CD4-positive, CD25-positive, alpha-beta regulatory T cell (primary cell): Measurements from ENCODE around the gene ASCL5. TPM values are rescaled to one million over a fixed set of nuclear protein-coding genes. Genes with fewer than 3 reads are reported as not detected.

ENCODE experiments used
- ATAC-seq, 2 donors: fragments of 150-1000 bp; cut with Tn5 transposase; one replicate each; pipeline ENCODE4 v1.10.0; 2021; ENCODE audit warnings: low read depth in 2 of 2, moderate number of reproducible peaks in 2 of 2, moderate library complexity in 1 of 2
- DNase-seq, 3 donors: peaks; one replicate each; pipeline versions ENCODE4 v3.0.0 to v3.0.0-alpha.2; 2012 to 2022; ENCODE audit warnings: mixed read lengths in 1 of 3
- H3K27ac ChIP-seq: one replicate; pipeline ENCODE4 v1.7.0; 2013; ENCODE audit warnings: mild to moderate bottlenecking, low read length; ENCODE audit not compliant: insufficient read depth, poor library complexity, severe bottlenecking
- H3K27me3 ChIP-seq: one replicate; pipeline ENCODE4 v1.7.0; 2013; ENCODE audit warnings: low read length; ENCODE audit not compliant: control insufficient read depth, insufficient read depth
- H3K36me3 ChIP-seq: one replicate; pipeline ENCODE4 v1.7.0; 2013; ENCODE audit warnings: mild to moderate bottlenecking, low read length, moderate library complexity; ENCODE audit not compliant: control insufficient read depth, insufficient read depth
- H3K4me1 ChIP-seq: 2 replicates; pipeline ENCODE4 v1.7.0; 2013; ENCODE audit warnings: mild to moderate bottlenecking, low read length; ENCODE audit not compliant: insufficient read depth, control insufficient read depth, poor library complexity, severe bottlenecking
- H3K4me3 ChIP-seq: one replicate; pipeline ENCODE4 v1.7.0; 2013; ENCODE audit warnings: low read depth, mild to moderate bottlenecking, low read length, moderate library complexity
- H3K9me3 ChIP-seq, 2 experiments: 1 replicate in 1 of 2; 2 replicates in 1 of 2; pipeline ENCODE4 v1.7.0; 2013; ENCODE audit warnings: low read length in 2 of 2, mild to moderate bottlenecking in 1 of 2, moderate library complexity in 1 of 2; ENCODE audit not compliant: control insufficient read depth in 2 of 2
- H3K27ac Mint-ChIP-seq, 3 donors: one replicate each; pipeline ENCODE4 v1.8.0; 2020 to 2022; ENCODE audit warnings: mild to moderate bottlenecking in 3 of 3, mixed read lengths in 3 of 3, moderate library complexity in 2 of 3
- H3K27me3 Mint-ChIP-seq: one replicate; pipeline ENCODE4 v1.8.0; 2022; ENCODE audit warnings: mild to moderate bottlenecking, mixed read lengths
- H3K36me3 Mint-ChIP-seq: one replicate; pipeline ENCODE4 v1.8.0; 2020; ENCODE audit warnings: mixed read lengths
- H3K4me1 Mint-ChIP-seq, 4 donors: one replicate each; pipeline ENCODE4 v1.8.0; 2020 to 2022; ENCODE audit warnings: mixed read lengths in 4 of 4, mild to moderate bottlenecking in 1 of 4
- H3K4me3 Mint-ChIP-seq, 4 donors: one replicate each; pipeline ENCODE4 v1.8.0; 2020 to 2022; ENCODE audit warnings: mild to moderate bottlenecking in 4 of 4, mixed read lengths in 4 of 4, moderate library complexity in 3 of 4
- H3K9me3 Mint-ChIP-seq, 7 donors: one replicate each; pipeline ENCODE4 v1.8.0; 2020 to 2022; ENCODE audit warnings: mixed read lengths in 7 of 7, mild to moderate bottlenecking in 3 of 7, moderate library complexity in 2 of 7
- polyA plus RNA-seq, 4 donors: library from polyadenylated mRNA; unstranded; fragments of 300-500 nt; fragmentation: Illumina TruSeq; gene quantifications; one replicate each; pipeline ENCODE4 v1.2.3, GENCODE V29; 2021
- total RNA-seq: library from RNA; stranded (reverse); gene quantifications from one replicate; pipeline ENCODE4 v1.2.3, GENCODE V29; 2022

Gene ASCL5
- total RNA-seq (0.27 TPM), polyA plus RNA-seq (under 1 TPM in 1 of 4 donors, not detected in 3; 0.08 TPM)

GRCh38 chr1:201126832-201127754 lies at the start of gene ASCL5:
TSS of gene ASCL5 (minus strand) at chr1:201127184. CDS start at chr1:201115372, 11,812 bp downstream.
- H3K36me3 ChIP-seq, result no peaks in the 10 kb centered on the region
- H3K9me3 ChIP-seq, result no peaks in the 10 kb centered on the region
- no peak within 1 kb of the TSS for H3K27ac Mint-ChIP-seq
- no peak within 1 kb of the TSS for H3K4me3 ChIP-seq
- peaks cover 4% of the 10 kb centered on the region for H3K36me3 Mint-ChIP-seq
- no peaks in the 10 kb centered on the region for H3K4me1 Mint-ChIP-seq
- H3K4me3 Mint-ChIP-seq, result peak within 1 kb of the TSS in 1 of 4 donors; percentile 85
- H3K4me1 ChIP-seq, result no peaks in the 10 kb centered on the region
- no peak within 1 kb of the TSS for H3K27ac ChIP-seq
- no peaks in the 10 kb centered on the region for H3K27me3 ChIP-seq
- no peak for ATAC-seq
- H3K9me3 Mint-ChIP-seq, result no peaks in the 10 kb centered on the region
- peaks cover 27% of the 10 kb centered on the region for H3K27me3 Mint-ChIP-seq
- no peak for DNase-seq

GRCh38 chr1:201175820-201176500 lies 49.0 kb upstream of the ASCL5 start:
- Mint-ChIP-seq H3K27me3 (peaks cover 14% of the 10 kb centered on the region), H3K36me3 (peaks cover 3% of the 10 kb centered on the region), H3K4me1 (peaks cover 0 to 12% (median 4%) of the 10 kb centered on the region in 4 donors), H3K9me3 (peaks cover 0 to 12% (median 4%) of the 10 kb centered on the region in 7 donors), H3K4me3 (no peak overlapping the region), H3K27ac (no peak overlapping the region)
- peaks cover 9% of the 10 kb centered on the region for H3K4me1 ChIP-seq
- no peaks in the 10 kb centered on the region for H3K36me3 ChIP-seq
- peaks cover 0 to 7% of the 10 kb centered on the region in 2 experiments for H3K9me3 ChIP-seq
- H3K27me3 ChIP-seq, result peaks cover 13% of the 10 kb centered on the region
- DNase-seq, result no peak
- ATAC-seq, result no peak
- H3K27ac ChIP-seq, result no peak overlapping the region
- H3K4me3 ChIP-seq, result no peak overlapping the region

DNA sequence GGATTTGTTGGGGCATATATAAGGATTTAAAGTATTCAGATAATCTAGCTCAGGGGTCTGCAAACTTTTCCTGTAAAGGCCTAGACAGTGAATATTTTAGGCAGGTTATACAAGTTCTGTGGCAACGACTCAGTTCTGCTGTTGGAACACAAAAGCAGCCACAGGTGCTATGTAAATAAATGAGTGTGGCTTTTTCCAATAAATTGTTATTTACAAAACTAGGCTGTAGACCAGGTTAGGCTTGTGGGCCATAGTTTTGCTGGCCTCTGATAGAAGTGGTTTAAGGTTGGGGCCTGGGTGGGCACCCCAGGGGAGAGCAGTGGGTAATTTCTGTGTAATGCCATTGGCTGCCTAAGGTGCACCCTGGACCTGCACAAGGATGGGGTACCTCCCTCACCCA lies 46.8 kb upstream of the ASCL5 start:
- DNase-seq, result no peak
- H3K9me3 Mint-ChIP-seq, result peaks cover 0 to 4% (median under 1%) of the 10 kb centered on the region in 7 donors
- no peak overlapping the region for H3K27ac Mint-ChIP-seq
- Histone ChIP-seq H3K4me3 (no peak overlapping the region), H3K27me3 (peaks cover 13% of the 10 kb centered on the region), H3K27ac (no peak overlapping the region), H3K9me3 (peaks cover 0 to 3% of the 10 kb centered on the region in 2 experiments), H3K4me1 (peaks cover 16% of the 10 kb centered on the region), H3K36me3 (no peaks in the 10 kb centered on the region)
- peaks cover 0 to 13% (median 6%) of the 10 kb centered on the region in 4 donors for H3K4me1 Mint-ChIP-seq
- H3K4me3 Mint-ChIP-seq, result no peak overlapping the region
- no peak for ATAC-seq
- H3K27me3 Mint-ChIP-seq, result peaks cover 9% of the 10 kb centered on the region
- H3K36me3 Mint-ChIP-seq, result peaks cover 3% of the 10 kb centered on the region

GRCh38 chr1:201172999-201173610 lies 46.1 kb upstream of the ASCL5 start:
- Mint-ChIP-seq H3K27ac (no peak overlapping the region), H3K4me1 (peaks cover 0 to 13% (median 6%) of the 10 kb centered on the region in 4 donors), H3K9me3 (peaks cover 0 to 2% (median 0%) of the 10 kb centered on the region in 7 donors), H3K4me3 (peak overlapping the region in 1 of 4 donors; percentile 27), H3K36me3 (peaks cover 3% of the 10 kb centered on the region), H3K27me3 (peaks cover 9% of the 10 kb centered on the region)
- H3K4me3 ChIP-seq, result no peak overlapping the region
- no peak for DNase-seq
- H3K27ac ChIP-seq, result no peak overlapping the region
- no peaks in the 10 kb centered on the region for H3K9me3 ChIP-seq
- H3K4me1 ChIP-seq, result peaks cover 16% of the 10 kb centered on the region
- H3K36me3 ChIP-seq, result no peaks in the 10 kb centered on the region
- no peak for ATAC-seq
- peaks cover 13% of the 10 kb centered on the region for H3K27me3 ChIP-seq

GRCh38 chr1:201172326-201172725 lies 45.3 kb upstream of the ASCL5 start:
- peaks cover 0 to 13% (median 6%) of the 10 kb centered on the region in 4 donors for H3K4me1 Mint-ChIP-seq
- peaks cover 16% of the 10 kb centered on the region for H3K27me3 ChIP-seq
- peaks cover 16% of the 10 kb centered on the region for H3K4me1 ChIP-seq
- H3K9me3 ChIP-seq, result no peaks in the 10 kb centered on the region
- no peak for DNase-seq
- peaks cover 3% of the 10 kb centered on the region for H3K36me3 Mint-ChIP-seq
- H3K4me3 ChIP-seq, result no peak overlapping the region
- no peak overlapping the region for H3K27ac ChIP-seq
- peaks cover 0 to 2% (median 0%) of the 10 kb centered on the region in 7 donors for H3K9me3 Mint-ChIP-seq
- H3K27me3 Mint-ChIP-seq, result peaks cover 11% of the 10 kb centered on the region
- ATAC-seq, result no peak
- peak overlapping the region in 3 of 4 donors; percentile 83 to 90 (median 86) for H3K4me3 Mint-ChIP-seq
- H3K27ac Mint-ChIP-seq, result peak overlapping the region in 1 of 3 donors; percentile 76
- no peaks in the 10 kb centered on the region for H3K36me3 ChIP-seq

DNA sequence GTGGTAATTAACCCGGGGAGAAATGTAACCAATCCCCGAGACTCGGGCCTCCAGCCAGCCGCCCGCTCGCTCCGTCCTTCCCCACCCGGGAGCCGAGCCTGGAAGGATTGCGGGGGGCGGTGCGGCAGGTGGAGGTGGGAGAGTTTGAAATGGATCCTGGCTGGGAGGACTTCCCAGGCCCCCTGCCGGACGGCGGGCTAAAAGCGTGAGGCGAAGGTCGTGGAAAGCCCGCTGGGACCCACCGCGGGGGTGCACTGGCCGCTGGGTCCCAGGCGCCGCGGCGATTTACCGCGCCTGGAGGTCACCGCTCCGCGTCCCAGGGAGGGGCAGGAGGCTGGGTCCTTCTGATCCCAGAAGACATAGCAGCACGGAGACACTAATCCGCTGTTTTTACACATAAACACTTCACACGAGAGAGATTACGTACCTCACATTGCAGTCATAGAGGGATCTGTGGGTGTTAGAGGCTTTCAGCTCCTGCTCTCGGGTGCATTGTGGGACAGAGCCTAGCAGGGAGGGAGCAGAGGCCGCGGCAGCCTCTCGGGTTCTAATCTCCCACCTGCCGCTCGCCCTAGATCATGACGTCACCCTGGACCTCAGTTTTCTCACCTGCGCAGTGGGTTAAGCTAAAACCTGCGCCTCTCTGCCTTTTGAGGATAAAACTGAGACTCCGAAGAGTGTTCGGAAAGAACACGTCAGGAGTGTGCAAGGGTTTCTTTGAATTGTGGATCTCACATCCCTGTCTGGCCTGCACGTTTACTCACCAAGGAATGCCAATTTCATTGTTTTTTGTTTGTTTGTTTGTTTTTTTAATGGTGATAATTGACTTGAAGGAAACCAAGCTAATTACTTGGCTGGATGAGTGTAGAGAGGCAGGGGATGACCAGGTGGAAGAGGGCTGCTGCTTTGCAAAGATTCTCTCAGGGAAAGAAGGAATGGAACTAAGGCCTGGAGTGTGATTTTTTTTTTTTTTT lies 44.4 kb upstream of the ASCL5 start:
- Mint-ChIP-seq H3K27ac (peak overlapping the region in 2 of 3 donors; percentile 76 to 80), H3K4me1 (peaks cover 0 to 13% (median 6%) of the 10 kb centered on the region in 4 donors), H3K9me3 (no peaks in the 10 kb centered on the region), H3K36me3 (peaks cover 3% of the 10 kb centered on the region), H3K27me3 (peaks cover 21% of the 10 kb centered on the region), H3K4me3 (peak overlapping the region; percentile 86 to 91 (median 90))
- ATAC-seq, result peak; percentile 4 to 18
- Histone ChIP-seq H3K4me3 (peak overlapping the region; percentile 75), H3K27ac (no peak overlapping the region), H3K4me1 (peaks cover 16% of the 10 kb centered on the region), H3K36me3 (no peaks in the 10 kb centered on the region), H3K27me3 (peaks cover 16% of the 10 kb centered on the region), H3K9me3 (no peaks in the 10 kb centered on the region)
- DNase-seq, result peak; percentile 21 to 24 (median 23)
